K562 (cell line): ENCODE data around the gene OR51B2. TPM values are rescaled to one million over a fixed set of nuclear protein-coding genes. Genes with fewer than 3 reads are reported as not detected.

Experiments used
- ATAC-seq: fragments of 200-7000 bp; cut with Tn5 transposase; 3 replicates; pipeline ENCODE4 v1.9.1; 2020; ENCODE audit warnings: moderate library complexity
- BruUV-seq: library from RNA; stranded (reverse); fragments of 400-500 nt; replicated peaks from 2 replicates; lab custom pipeline; 2021; lab: Mats Ljungman, UMichigan
- CTCF ChIA-PET: fragments of 300-600 bp; formaldehyde crosslinking; extraction: SDS; loops from one replicate; lab custom pipeline; 2021; ENCODE audit warnings: low intra/inter-chr PET ratio; lab: Yijun Ruan, JAX
- POLR2A ChIA-PET: fragments of 300-600, 350-650 bp; sonication (Branson Sonifier 250); formaldehyde crosslinking; extraction: SDS; loops from one replicate; lab custom pipeline; 2021; ENCODE audit warnings: antibody characterized with exemption, inconsistent platforms; lab: Yijun Ruan, JAX
- DNase-seq, 4 experiments: peaks; one replicate each; pipeline versions ENCODE4 v3.0.0 to v3.0.0-alpha.2; 2011 to 2018; ENCODE audit warnings: low spot score in 3 of 4, mixed read lengths in 3 of 4; ENCODE audit errors: extremely low read depth in 1 of 4
- FAIRE-seq: peaks from 2 replicates; lab custom pipeline; 2011; peaks lifted over from hg19 to GRCh38; lab: Jason Lieb, UNC
- H2AFZ ChIP-seq: 2 replicates; pipeline ENCODE4 v1.6.0; 2011; ENCODE audit warnings: low read depth, low read length, control low read depth, inconsistent platforms
- H3K27ac ChIP-seq: fragments of 200-600 bp; 3 replicates; pipeline ENCODE4 v1.8.0; 2011; ENCODE audit warnings: low read depth, mild to moderate bottlenecking, control low read depth, inconsistent platforms, low read length, moderate library complexity, mixed read lengths; ENCODE audit errors: extremely low read depth
- H3K27me3 ChIP-seq, 2 experiments: fragments of 300-600 bp in 1 of 2; 2 replicates in 1 of 2; 3 replicates in 1 of 2; pipeline versions ENCODE4 v1.6.0 to v1.8.0; 2011; ENCODE audit warnings: inconsistent platforms in 2 of 2, low read length in 2 of 2, mild to moderate bottlenecking in 1 of 2, mixed read lengths in 1 of 2, moderate library complexity in 1 of 2; ENCODE audit not compliant: control insufficient read depth in 2 of 2, insufficient read depth in 2 of 2
- H3K36me3 ChIP-seq: fragments of 300-600 bp; 3 replicates; pipeline ENCODE4 v1.8.0; 2011; ENCODE audit warnings: mild to moderate bottlenecking, low read length, inconsistent platforms; ENCODE audit not compliant: control insufficient read depth, insufficient read depth
- H3K4me1 ChIP-seq, 2 experiments: fragments of 200-600 bp in 1 of 2; replicated peaks in 1 of 2; 2 replicates in 1 of 2; 3 replicates in 1 of 2; pipeline versions ENCODE4 v1.5.1 to v1.8.0; 2011; ENCODE audit warnings: inconsistent platforms in 2 of 2, low read length in 2 of 2, mild to moderate bottlenecking in 1 of 2, mixed read lengths in 1 of 2, moderate library complexity in 1 of 2; ENCODE audit not compliant: control insufficient read depth in 2 of 2, insufficient read depth in 2 of 2
- H3K4me2 ChIP-seq: 2 replicates; pipeline ENCODE4 v1.6.1; 2011; ENCODE audit warnings: low read length, control low read depth, inconsistent platforms, mixed read lengths; ENCODE audit not compliant: insufficient read depth
- H3K4me3 ChIP-seq: fragments of 200-600 bp; sonication (generic), shearing (Covaris generic); 2 replicates; pipeline ENCODE4 v1.5.1; 2016; ENCODE audit warnings: control low read depth, inconsistent platforms
- H3K79me2 ChIP-seq: fragments of 200-600 bp; 3 replicates; pipeline ENCODE4 v1.8.0; 2011; ENCODE audit warnings: low read length, inconsistent platforms; ENCODE audit not compliant: control insufficient read depth, insufficient read depth
- H3K9ac ChIP-seq, 2 experiments: 2 replicates each; pipeline versions ENCODE4 v1.6.0 to v1.6.1; 2011; ENCODE audit warnings: low read depth in 2 of 2, low read length in 2 of 2, control low read depth in 1 of 2, inconsistent platforms in 1 of 2, mild to moderate bottlenecking in 1 of 2, mixed read lengths in 1 of 2; ENCODE audit not compliant: insufficient read depth in 1 of 2
- H3K9me1 ChIP-seq: one replicate; pipeline ENCODE4 v1.6.0; 2011; ENCODE audit warnings: inconsistent platforms, mild to moderate bottlenecking, low read length, moderate library complexity; ENCODE audit not compliant: control insufficient read depth, insufficient read depth
- H3K9me3 ChIP-seq: replicated peaks from 2 replicates; pipeline ENCODE4 v1.5.1; 2011; ENCODE audit warnings: low read depth, low read length, inconsistent platforms; ENCODE audit not compliant: control insufficient read depth, insufficient read depth
- H4K20me1 ChIP-seq: replicated peaks from 2 replicates; pipeline ENCODE4 v1.6.1; 2011; ENCODE audit warnings: low read length, inconsistent platforms, mixed read lengths; ENCODE audit not compliant: control insufficient read depth, insufficient read depth
- CEBPG ChIP-seq, 3 experiments: fragments of 200-800 bp in 1 of 3; sonication (Bioruptor generic) in 1 of 3; sonication (generic) in 1 of 3; formaldehyde crosslinking in 1 of 3; IDR thresholded peaks in 2 of 3; conservative IDR thresholded peaks in 1 of 3; 2 replicates each; pipeline versions ENCODE4 v1.6.1 to v1.8.0; 2016 to 2022; ENCODE audit warnings: missing compliant biosample characterization in 2 of 3, missing genetic modification characterization in 2 of 3, mild to moderate bottlenecking in 1 of 3, missing genetic modification reagents in 1 of 3
- ZBTB12 ChIP-seq: fragments of 250-450 bp; sonication (Bioruptor Pico); IDR thresholded peaks from 2 replicates; pipeline ENCODE4 v1.4.0; 2020
- WGBS: fragments of 100-300 bp; shearing (Covaris generic); methylation state at CpG from one replicate; pipeline ENCODE4 v1.1.6; 2016; ENCODE audit warnings: low coverage, mixed read lengths; ENCODE audit not compliant: insufficient coverage; ENCODE audit errors: missing lambda C conversion rate; 5-methylcytosine and 5-hydroxymethylcytosine counted together
- in situ Hi-C: fragments of 300-500 bp; cut with MboI; formaldehyde crosslinking; loops from 4 replicates; pipeline ENCODE4 v1.15.0; 2018; ENCODE audit warnings: inconsistent platforms, mixed read lengths
- intact Hi-C: fragments of 100-400 bp; cut with micrococcal nuclease; formaldehyde crosslinking; loops from 2 replicates; pipeline ENCODE4 v1.14.2; 2022
- polyA plus RNA-seq, 8 experiments: library from polyadenylated mRNA; depleted of rRNA in 4 of 8; stranded (reverse) in 5 of 8; unstranded in 3 of 8; fragments of >200 nt; fragmentation: Nextera tagmentation in 2 of 8; fragmentation: Illumina TruSeq in 1 of 8; extraction: Ambion mirVana in 2 of 8; extraction: Trizol in 1 of 8; gene quantifications; 2 replicates each; pipeline versions ENCODE4 v1.2.1 to v1.2.3, GENCODE V29; 2011 to 2014; ENCODE audit warnings: inconsistent platforms in 1 of 8, missing spikeins in 1 of 8
- total RNA-seq, 7 experiments: library from RNA; depleted of rRNA in 6 of 7; stranded (reverse); fragments of >200 nt in 6 of 7; fragmentation: Illumina TruSeq in 2 of 7; extraction: Trizol in 2 of 7; gene quantifications; 2 replicates each; pipeline versions ENCODE4 v1.2.1 to v1.2.3, GENCODE V29; 2011 to 2021; ENCODE audit warnings: low replicate concordance in 1 of 7

The OR51B2 gene
- total and polyA plus RNA-seq, 9 of the 15 experiments (the other 6 are each of a cell fraction or from before 2014, with no cell fraction given) = 0.38 to 6.6 (median 4.0) TPM

- Histone ChIP-seq H2AFZ (no peak overlapping the region), H3K27ac (no peak overlapping the region), H3K4me2 (no peak overlapping the region), H3K79me2 (peaks cover 58% of the 10 kb centered on the region), H3K4me3 (no peak overlapping the region), H3K9me3 (no peaks in the 10 kb centered on the region), H4K20me1 (no peaks in the 10 kb centered on the region), H3K4me1 (peaks cover 0 to 3% of the 10 kb centered on the region in 2 experiments; a peak in 2 of 5 replicates), H3K9ac (no peak overlapping the region), H3K9me1 (no peaks in the 10 kb centered on the region), H3K36me3 (peaks cover 79% of the 10 kb centered on the region), H3K27me3 (no peaks in the 10 kb centered on the region)
- TF ChIP-seq CEBPG (CRISPR knock-in tag; IDR thresholded peaks at IDR 0.05) (no peak), CEBPG (tag; conservative IDR thresholded peaks at IDR 0.05 in 1 of 2, IDR thresholded peaks at IDR 0.05 in 1 of 2) (0 out of 4 replicates have a peak, but pooled peaks of 1 of the 2 experiments have one; percentile 14), ZBTB12 (CRISPR knock-in tag) (no peak)
- CTCF ChIA-PET = no interaction called here
- WGBS = 67% methylated on average over 1 of the region's 1 CpG
- intact Hi-C loops (no loop called here), in situ Hi-C loops (no loop called here)
- no TSS peak for BruUV-seq
- ATAC-seq = no peak
- POLR2A ChIA-PET = no interaction called here
- DNase-seq = no peak
- FAIRE-seq = no peak
Measured at GRCh38 chr11:5349550-5349949, 25.5 kb upstream of the OR51B2 start.
